ENCODE data around the gene CGB7. TPM values are rescaled to one million over a fixed set of nuclear protein-coding genes. Genes with fewer than 3 reads are reported as not detected.
A peak's percentile ranks its signal among the peaks of the same experiment; 100 is the strongest.

The CGB7 gene
- total RNA-seq, 4 donors from 2014 or later, result not detected

DNA sequence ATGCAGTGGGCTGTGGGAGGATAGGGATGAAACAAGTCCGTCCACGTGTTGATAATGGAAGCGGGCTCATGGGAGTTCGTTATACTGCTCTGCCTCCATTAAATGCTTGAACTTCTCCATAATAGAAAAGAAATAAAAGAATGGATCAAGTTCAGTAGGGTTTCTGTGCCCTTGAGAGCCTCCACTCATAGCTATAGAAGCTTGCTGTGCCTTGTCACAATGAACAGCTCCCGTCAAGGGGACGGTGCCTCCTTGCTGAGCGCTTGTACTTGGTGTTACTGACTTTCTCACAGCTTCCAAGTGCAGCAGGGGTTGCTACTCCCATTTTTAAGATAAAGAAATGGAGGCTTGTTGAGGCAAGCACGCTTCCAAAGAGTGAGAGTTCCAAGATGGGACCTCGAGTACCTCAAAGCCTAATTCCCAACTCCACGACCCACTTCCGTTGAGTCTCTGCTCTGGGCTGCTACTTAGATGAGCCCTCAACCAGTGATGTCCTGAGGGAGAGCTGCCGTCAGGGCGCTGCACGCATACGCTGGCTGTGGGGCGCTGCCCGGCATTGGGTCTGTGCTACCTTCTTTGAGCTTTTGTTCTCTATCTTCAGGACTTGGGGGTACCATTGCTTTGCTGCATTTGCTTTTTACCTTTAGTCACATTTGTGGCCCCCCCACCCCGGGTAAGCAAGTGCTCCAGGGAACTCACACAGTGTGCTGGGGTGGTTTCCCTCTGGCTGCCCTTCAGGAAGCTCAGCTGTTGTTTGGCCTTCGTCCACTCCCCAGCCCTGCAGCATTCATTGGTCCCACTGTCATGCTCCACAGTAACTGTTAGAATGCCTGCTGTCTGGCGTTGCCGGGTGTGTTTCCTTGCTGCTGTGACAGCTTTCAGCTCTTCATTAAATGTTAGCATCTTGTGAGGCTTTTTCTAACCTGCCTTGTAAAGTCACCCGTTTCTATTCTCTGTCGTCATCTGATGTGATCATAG is 37.2 kb upstream of the CGB7 start:
- peaks cover 0 to 99% of the 10 kb centered on the region in 2 donors for H3K36me3 ChIP-seq
- WGBS, 2 donors (ENCODE audit: low coverage in 1 of 2), result 49 to 53% methylated on average over 10 to 22 of the region's 23 CpGs
- peak overlapping the region in 1 of 4 donors; percentile 20 for H3K27ac ChIP-seq
- no peaks in the 10 kb centered on the region for H3K27me3 ChIP-seq
- no peak for ATAC-seq
- TF ChIP-seq, protein P1, sequence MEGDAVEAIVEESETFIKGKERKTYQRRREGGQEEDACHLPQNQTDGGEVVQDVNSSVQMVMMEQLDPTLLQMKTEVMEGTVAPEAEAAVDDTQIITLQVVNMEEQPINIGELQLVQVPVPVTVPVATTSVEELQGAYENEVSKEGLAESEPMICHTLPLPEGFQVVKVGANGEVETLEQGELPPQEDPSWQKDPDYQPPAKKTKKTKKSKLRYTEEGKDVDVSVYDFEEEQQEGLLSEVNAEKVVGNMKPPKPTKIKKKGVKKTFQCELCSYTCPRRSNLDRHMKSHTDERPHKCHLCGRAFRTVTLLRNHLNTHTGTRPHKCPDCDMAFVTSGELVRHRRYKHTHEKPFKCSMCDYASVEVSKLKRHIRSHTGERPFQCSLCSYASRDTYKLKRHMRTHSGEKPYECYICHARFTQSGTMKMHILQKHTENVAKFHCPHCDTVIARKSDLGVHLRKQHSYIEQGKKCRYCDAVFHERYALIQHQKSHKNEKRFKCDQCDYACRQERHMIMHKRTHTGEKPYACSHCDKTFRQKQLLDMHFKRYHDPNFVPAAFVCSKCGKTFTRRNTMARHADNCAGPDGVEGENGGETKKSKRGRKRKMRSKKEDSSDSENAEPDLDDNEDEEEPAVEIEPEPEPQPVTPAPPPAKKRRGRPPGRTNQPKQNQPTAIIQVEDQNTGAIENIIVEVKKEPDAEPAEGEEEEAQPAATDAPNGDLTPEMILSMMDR (IDR thresholded peaks at IDR 0.05), result no peak
- no peak for TF ChIP-seq POLR2AphosphoS5 (IDR thresholded peaks at IDR 0.05)
- TF ChIP-seq EP300 (IDR thresholded peaks at IDR 0.05), result no peak
- no peak for TF ChIP-seq POLR2A (IDR thresholded peaks at IDR 0.05)
- no peak overlapping the region for H3K4me3 ChIP-seq
- peaks cover 0 to 46% (median 0%) of the 10 kb centered on the region in 3 donors for H3K4me1 ChIP-seq
- no peaks in the 10 kb centered on the region for H3K9me3 ChIP-seq

DNA sequence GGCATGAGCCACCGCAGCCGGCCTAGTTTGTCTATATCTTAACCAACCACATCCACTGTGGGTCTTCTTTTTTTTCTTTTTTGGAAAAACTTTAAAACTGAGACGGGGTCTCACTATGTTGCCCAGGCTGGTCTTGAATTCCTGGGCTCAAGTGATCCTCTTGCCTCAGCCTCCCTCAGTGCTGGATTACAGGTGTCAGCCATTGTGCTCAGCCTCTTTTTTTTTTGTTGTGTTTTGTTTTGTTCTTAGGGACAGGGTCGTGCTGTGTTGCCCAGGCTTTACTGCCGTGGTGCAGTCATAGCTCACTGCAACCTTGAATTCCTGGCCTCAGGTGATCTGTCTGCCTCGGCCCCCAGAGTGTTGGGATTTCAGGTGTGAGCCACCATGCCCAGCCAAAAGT is 35.1 kb upstream of the CGB7 start:
- peaks cover 0 to 99% of the 10 kb centered on the region in 2 donors for H3K36me3 ChIP-seq
- 82 to 84% methylated on average over 4 to 6 of the region's 6 CpGs for whole genome bisulfite sequencing, 2 donors (ENCODE audit: low coverage in 1 of 2)
- TF ChIP-seq POLR2AphosphoS5 (IDR thresholded peaks at IDR 0.05) (no peak), POLR2A (IDR thresholded peaks at IDR 0.05) (no peak), EP300 (IDR thresholded peaks at IDR 0.05) (no peak)
- TF ChIP-seq, protein P1 (IDR thresholded peaks at IDR 0.05), result no peak

DNA sequence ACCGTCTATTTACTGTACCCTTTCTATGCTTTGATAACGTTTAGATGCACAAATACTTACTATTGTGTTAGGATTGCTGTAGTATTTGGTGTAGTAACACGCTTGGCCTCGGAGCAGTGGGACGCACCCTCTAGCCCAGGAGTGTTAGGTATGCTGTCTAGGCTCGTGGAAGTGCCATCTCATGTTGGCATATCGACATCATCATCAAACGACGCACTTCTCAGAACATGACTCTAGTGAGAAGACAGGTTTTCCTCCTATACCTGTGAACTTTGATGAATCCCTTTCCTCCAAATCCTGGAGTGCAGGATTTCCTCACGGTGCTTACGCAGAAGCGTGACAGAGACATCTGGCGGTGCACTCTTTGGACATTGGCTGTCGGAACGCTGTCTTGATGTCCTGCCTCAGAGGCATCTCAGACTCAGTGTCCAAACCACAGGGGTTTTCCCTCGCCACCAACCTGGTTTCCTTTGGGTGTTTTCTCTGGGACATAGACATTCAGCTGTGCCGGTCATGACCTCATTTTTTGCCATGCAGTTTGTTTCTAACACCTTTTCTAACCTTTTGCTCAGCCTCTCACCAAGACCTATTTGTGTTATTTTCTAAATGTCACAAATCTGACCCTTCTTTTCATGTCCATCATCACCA is 34.0 kb upstream of the CGB7 start:
- no peak overlapping the region for H3K4me3 ChIP-seq
- H3K36me3 ChIP-seq, result peaks cover 0 to 94% of the 10 kb centered on the region in 2 donors
- no peaks in the 10 kb centered on the region for H3K27me3 ChIP-seq
- no peak overlapping the region for H3K27ac ChIP-seq
- TF ChIP-seq POLR2AphosphoS5 (IDR thresholded peaks at IDR 0.05), result no peak
- no peak for TF ChIP-seq POLR2A (IDR thresholded peaks at IDR 0.05)
- TF ChIP-seq, protein P1 (IDR thresholded peaks at IDR 0.05), result no peak
- TF ChIP-seq EP300 (IDR thresholded peaks at IDR 0.05), result no peak
- ATAC-seq, result no peak
- 87 to 90% methylated on average over 10 to 17 of the region's 17 CpGs for WGBS, 2 donors (ENCODE audit: low coverage in 1 of 2)
- H3K4me1 ChIP-seq, result peaks cover 1 to 57% (median 12%) of the 10 kb centered on the region in 3 donors
- no peaks in the 10 kb centered on the region for H3K9me3 ChIP-seq

More for the DNA sequence above, 35.1 kb upstream of the CGB7 start:
- H3K4me3 ChIP-seq, result no peak overlapping the region
- peaks cover 0 to 48% (median under 1%) of the 10 kb centered on the region in 3 donors for H3K4me1 ChIP-seq
- no peak overlapping the region for H3K27ac ChIP-seq
- H3K27me3 ChIP-seq, result no peaks in the 10 kb centered on the region
- no peaks in the 10 kb centered on the region for H3K9me3 ChIP-seq
- ATAC-seq, result no peak

DNA sequence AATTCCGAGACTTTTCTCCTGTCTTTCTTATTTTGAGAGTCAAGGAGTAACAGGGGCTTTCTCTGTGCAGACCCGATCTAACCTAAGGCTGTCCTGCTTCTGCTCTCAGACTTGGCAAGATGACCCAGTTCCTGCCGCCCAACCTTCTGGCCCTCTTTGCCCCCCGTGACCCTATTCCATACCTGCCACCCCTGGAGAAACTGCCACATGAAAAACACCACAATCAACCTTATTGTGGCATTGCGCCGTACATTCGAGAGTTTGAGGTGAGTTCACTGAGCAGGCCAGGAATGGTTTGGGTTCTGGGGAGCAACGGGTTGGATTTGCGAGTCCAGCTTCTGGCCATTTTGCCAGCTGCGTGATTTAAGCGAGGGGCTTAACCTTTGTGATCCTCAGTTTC is 28.7 kb upstream of the CGB7 start:
- peak overlapping the region in 2 of 4 donors; percentile 90 to 93 for H3K27ac ChIP-seq
- H3K36me3 ChIP-seq, result peaks cover 0 to 43% of the 10 kb centered on the region in 2 donors
- WGBS, 2 donors (ENCODE audit: low coverage in 1 of 2), result 32 to 37% methylated on average over 3 to 7 of the region's 11 CpGs
- peak overlapping the region; percentile 80 to 98 for H3K4me3 ChIP-seq
- no peaks in the 10 kb centered on the region for H3K9me3 ChIP-seq
- H3K27me3 ChIP-seq, result no peaks in the 10 kb centered on the region
- H3K4me1 ChIP-seq, result peaks cover 4 to 51% (median 17%) of the 10 kb centered on the region in 3 donors
- ATAC-seq, result no peak
- TF ChIP-seq, protein P1 (IDR thresholded peaks at IDR 0.05), result no peak
- TF ChIP-seq POLR2A (IDR thresholded peaks at IDR 0.05) (no peak), POLR2AphosphoS5 (IDR thresholded peaks at IDR 0.05) (no peak), EP300 (IDR thresholded peaks at IDR 0.05) (no peak)

All from gastroesophageal sphincter (tissue), 4 donors.